Diencephalon (tissue), 1 donor: ENCODE data around the gene KRTCAP2. TPM values are rescaled to one million over a fixed set of nuclear protein-coding genes. Genes with fewer than 3 reads are reported as not detected.

Experiments used
- small RNA-seq: library from RNA; depleted of rRNA; stranded (forward); fragments of <200 nt; gene quantifications from one replicate; pipeline ENCODE3, GENCODE V24; 2014
- total RNA-seq: library from RNA; depleted of rRNA; stranded (reverse); fragments of >200 nt; gene quantifications from one replicate; pipeline ENCODE4 v1.2.3, GENCODE V29; 2014

KRTCAP2 gene
- 60.2 TPM for total RNA-seq

DNA sequence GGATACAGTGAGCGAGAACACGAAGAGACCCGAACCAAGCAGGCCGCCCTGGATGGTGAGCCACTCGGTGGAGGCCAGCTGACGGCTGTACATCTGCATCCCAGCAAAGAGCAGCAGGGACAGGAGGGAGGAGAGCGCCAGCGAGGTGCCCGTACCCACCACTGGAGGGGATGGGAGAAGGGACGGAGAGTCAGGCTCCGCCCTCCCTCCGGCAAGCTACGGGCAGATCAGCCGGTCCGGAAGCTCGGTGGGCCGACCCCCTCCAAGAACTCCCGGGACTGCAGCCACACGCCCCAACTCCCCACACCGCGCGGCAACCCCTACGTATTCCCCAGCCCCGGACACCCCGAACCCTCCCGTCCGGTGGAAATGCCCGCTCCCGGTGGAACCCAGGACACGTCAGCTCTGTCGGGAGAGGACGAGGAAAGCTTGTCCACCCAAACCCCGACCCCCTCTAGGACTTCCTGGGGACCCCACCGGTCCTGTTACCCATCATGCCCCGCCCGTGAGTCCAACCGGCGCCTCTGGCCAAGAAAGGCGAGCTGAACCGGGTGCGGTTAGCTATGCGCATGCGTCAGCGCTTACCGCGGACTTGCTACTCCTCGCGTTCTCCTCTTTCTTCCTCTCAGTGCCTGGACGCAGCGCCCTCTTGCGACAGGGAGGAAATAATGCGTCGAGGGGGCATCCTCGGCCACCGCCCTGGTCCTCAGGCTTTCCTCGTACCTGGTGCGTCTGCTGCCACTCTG, at the start of gene KRTCAP2:
KRTCAP2 (minus strand) TSS at position 573 of the 746 bp plus-strand sequence; CDS start at position 493, 80 bp downstream.

DNA sequence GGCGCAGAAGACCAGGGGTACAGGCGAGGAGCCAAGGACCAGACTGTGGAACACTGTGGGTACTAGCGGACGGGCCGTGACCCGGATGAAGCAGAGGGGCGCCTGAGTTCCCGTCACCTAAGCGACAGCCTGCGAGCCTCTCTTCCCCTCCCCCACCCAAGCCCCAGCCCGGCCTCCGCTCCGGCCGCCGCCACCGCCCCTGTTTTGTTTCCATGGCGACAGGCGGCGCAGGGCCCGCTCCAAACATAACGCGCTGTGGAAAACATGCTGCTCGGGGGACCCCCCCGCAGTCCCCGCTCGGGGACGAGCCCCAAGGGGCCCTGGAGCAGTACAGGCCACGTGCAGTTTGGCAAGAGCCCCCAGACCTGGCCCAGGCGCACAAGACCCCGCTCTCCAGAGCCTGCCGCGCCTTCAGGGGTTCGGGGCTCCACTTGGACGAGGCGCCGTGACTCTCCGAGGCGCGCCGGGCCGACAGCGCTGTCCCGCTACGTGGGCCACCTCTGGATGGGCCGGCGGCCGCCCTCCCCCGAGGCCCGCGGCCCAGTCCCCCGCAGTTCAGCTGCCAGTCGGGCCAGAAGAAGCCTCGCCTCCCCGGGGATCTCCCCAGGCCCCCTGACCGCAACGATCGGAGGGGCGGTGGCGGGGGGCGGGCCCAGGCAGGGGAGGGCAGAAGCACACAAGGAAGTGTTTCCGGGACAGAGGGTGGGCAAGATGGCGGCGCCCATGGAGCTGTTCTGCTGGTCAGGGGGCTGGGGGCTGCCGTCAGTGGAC, 35.6 kb upstream of the KRTCAP2 start, which contains the start of gene MTX1:
MTX1 (plus strand) TSS at position 155 of the 771 bp plus-strand sequence; CDS start at position 265, 110 bp downstream.

DNA sequence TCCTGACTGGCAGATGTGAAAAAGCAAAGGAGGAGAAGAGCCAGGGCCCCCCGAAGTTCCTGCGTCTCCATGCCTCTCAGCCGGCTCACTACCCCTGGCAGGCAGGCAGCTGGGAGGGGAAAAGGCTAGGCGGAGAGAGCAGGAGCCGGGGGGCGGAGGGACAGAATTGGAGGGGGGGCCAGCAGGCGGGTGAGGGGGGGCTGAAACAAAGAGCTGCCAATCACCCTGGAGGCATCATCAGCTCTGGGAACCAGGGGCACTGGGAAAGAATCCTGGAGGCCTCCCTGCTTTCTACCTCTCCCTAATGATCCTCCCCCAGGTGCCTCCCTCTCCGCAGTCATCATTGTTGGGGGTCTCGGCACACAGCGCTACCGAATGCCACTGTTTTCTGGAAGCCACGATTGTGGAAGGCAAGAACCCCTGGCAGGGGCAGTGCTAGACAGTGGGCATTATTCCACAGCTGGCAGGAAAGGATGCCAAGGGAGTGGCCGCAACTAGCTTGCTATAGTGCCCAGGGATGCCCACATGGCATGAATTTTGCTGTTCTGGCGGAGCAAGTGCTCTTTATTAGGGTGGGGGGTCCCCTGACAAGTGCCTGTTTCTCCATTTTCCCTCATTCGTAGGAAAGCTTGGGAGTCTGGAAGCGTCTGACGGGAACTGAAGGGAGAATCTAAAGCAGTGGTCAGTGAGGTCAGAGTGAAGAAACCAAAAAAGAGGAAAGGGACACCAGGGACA, 34.9 kb upstream of the KRTCAP2 start, which contains the start of gene THBS3:
THBS3 (minus strand) TSS at position 92 of the 735 bp plus-strand sequence; CDS start at position 71, 21 bp downstream.

DNA sequence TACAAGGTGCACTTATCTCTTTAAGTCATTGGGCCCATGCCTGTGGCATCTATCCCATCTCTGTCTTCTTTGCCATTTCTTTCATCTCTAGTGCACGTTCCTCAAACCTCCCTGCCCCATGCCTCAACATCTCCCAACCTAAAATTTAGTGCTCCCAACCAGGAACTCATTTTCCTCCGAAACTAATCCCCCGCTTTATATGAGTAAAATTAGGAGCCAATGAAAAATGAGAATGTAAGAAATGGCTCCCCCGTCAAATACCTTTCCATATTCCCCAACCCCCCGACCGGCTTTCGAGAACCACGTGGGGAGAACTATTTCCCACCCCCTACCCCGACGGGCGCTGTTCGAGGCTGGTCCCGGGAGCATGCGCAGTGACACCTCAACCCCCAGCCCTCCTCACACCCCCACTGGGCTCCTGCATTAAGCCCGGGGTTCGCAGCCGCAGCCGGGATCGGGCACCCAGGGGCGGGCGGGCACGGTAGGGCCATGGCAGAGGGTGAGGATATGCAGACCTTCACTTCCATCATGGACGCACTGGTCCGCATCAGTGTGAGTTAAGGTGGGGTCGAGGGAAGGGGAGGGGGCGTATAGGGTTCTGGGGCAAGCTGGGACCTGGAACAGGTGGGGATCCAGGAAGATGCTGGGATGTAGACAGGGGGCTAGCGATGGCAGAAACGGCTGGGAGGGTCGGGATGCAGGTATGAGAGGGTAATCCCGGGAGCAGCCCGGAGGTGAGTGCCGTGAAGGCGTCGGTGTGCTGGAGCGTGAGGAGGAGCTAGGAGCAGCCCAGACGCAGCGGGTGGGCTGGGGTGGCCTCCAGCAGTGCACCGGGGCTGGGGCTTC, 597 bp upstream of the KRTCAP2 start, which contains the start of gene TRIM46:
TRIM46 (plus strand) TSS at position 372 of the 846 bp plus-strand sequence; CDS start at position 490, 118 bp downstream.

DNA sequence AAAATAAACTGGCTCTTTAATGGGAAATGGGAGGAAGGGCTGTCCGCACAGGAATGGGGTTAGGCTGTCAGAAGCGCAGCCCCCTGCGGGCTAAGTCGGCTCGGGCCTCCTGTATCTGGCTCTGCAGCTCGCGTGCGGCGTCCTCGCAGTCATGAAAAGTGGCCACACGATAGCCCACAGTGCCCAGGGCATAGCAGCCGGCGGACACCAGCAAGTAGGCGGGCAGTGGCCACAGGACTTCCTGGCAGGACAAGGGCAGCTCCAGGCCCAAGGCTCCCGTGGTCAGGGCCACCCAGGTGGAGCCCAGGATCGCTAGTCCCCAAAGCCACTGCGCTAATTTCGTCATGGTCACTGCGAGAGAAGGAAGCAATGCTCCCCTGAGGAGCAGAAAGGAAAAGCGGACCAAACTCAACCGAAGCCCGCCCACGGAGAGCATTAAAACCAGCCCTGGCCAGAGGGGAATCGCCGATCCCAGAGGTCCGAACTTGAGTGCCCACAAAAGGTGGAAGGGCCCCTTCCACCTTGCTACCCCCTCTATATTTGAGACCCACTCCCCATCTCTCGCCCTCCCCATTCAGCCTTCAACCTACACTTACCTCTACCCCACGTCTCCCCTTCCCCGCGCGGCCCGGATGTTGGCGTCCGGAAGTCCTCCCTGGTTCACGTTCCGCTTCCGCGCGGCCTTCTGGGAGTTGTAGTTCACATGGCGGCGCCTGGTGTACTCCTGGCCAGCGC, 33.0 kb downstream of the KRTCAP2 start, which contains the start of gene DPM3:
DPM3 (minus strand) TSS at position 637 of the 735 bp plus-strand sequence; CDS start at position 346, 291 bp downstream.

DNA sequence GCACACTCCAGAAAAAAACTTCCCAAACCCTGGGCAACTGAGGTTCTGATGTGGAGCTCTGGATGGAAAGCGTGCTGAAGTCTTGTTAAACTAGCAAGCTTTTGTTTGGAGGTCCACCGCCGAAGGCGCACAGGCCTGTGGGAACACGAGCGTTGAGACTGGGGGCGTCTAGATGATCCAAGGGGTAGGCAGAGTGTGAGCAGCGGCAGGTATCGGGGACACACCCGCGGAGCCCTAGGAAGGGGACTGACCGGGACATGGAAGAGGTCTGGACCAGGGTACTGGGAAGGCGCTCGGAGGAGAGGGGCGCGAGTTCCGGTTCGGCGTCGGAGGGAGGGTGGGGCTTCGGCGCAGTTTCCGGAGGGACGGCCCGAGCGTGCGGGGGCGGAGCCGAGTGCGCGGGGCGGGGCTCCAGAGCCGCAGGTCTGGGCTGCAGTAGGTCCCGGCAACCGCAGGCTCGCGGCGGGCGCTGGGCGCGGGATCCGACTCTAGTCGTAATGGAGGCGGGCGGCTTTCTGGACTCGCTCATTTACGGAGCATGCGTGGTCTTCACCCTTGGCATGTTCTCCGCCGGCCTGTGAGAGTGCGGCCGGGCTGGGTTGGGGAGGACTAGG, 37.6 kb downstream of the KRTCAP2 start, which contains the start of gene SLC50A1:
SLC50A1 (plus strand) TSS at position 438 of the 614 bp plus-strand sequence; CDS start at position 498, 60 bp downstream.

DNA sequence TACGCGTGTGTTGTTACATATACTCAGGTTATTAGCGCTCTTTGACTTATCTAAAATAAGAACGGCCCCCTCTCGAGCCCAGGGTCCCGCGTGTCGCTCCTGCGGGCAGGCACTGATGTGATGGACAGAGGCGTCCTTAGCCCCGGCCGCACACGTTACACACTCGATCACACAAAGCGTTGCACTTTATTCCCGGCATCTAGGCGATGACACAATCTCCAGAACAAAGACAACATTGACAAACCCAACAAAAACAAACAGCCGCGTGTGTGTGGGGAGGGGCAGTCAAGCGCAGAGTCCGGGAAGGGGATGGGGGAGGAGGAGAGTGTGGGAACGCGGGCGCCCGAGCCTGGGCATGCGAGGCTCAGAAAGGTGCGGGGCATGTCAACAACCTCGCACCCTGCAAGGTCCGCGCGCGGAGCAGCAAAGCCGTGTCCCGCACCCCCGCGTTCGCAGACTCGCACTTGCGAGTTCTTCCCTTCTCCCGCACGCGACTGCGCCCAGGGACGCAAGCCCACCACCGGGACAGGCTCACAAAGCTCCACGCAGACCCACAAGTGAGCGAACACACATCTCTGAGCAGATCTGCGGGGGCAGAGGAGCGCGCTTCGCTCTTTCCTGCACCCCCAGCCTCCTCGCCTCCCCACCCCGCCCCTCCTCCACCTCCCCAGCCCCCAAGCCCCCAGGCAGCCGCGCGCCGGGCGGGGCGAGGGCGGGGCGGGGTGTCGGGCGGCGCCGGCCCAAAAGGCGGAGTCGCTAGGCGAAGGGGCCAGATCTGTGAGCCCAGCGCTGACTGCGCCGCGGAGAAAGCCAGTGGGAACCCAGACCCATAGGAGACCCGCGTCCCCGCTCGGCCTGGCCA, 45.8 kb downstream of the KRTCAP2 start, which contains the start of gene EFNA1:
EFNA1 (plus strand) TSS at position 772 of the 862 bp plus-strand sequence. CDS start 102 bp downstream, outside the sequence.

Small RNA genes lying within 50 kb of the gene (small RNA-seq; reads per million reads assigned to genes)
- gene HMGN2P18 = not detected
- gene RF00019 = not detected

Other genes starting within 250 kb of the KRTCAP2 start
- gene PMVK, start 236.6 kb downstream of the KRTCAP2 start, total RNA-seq = 15.7 TPM
- gene PBXIP1, start 217.2 kb downstream of the KRTCAP2 start, total RNA-seq = 48.4 TPM
- gene PYGO2, start 211.5 kb downstream of the KRTCAP2 start, total RNA-seq = 16.6 TPM
- 17.1 TPM for gene SHC1, start 202.6 kb downstream of the KRTCAP2 start, total RNA-seq
- 25.6 TPM for gene CKS1B, start 198.6 kb downstream of the KRTCAP2 start, total RNA-seq
- 18.9 TPM for gene FLAD1, start 190.0 kb downstream of the KRTCAP2 start, total RNA-seq
- 0.69 TPM for gene LENEP, start 179.7 kb downstream of the KRTCAP2 start, total RNA-seq
- 3.5 TPM for gene ZBTB7B, start 170.5 kb downstream of the KRTCAP2 start, total RNA-seq
- 0.46 TPM for gene DCST2, start 139.5 kb downstream of the KRTCAP2 start, total RNA-seq
- gene DCST1, start 139.5 kb downstream of the KRTCAP2 start, total RNA-seq = not detected
- gene ADAM15, start 122.0 kb downstream of the KRTCAP2 start, total RNA-seq = 20.5 TPM
- 1.2 TPM for gene EFNA4, start 109.6 kb downstream of the KRTCAP2 start, total RNA-seq
- 13.8 TPM for gene EFNA3, start 94.5 kb downstream of the KRTCAP2 start, total RNA-seq
- 5.3 TPM for gene EFNA1, start 45.4 kb downstream of the KRTCAP2 start, total RNA-seq
- gene SLC50A1, start 37.5 kb downstream of the KRTCAP2 start, total RNA-seq = 7.8 TPM
- gene DPM3, start 32.8 kb downstream of the KRTCAP2 start, total RNA-seq = 13.8 TPM
- 21.2 TPM for gene TRIM46, start 545 bp upstream of the KRTCAP2 start, total RNA-seq
- 11.5 TPM for gene THBS3, start 34.6 kb upstream of the KRTCAP2 start, total RNA-seq
- 15.5 TPM for gene MTX1, start 35.4 kb upstream of the KRTCAP2 start, total RNA-seq
- 5.5 TPM for gene ENTREP3, start 82.2 kb upstream of the KRTCAP2 start, total RNA-seq
- 29.5 TPM for gene SCAMP3, start 89.1 kb upstream of the KRTCAP2 start, total RNA-seq
- 24.2 TPM for gene CLK2, start 100.2 kb upstream of the KRTCAP2 start, total RNA-seq
- gene HCN3, start 104.2 kb upstream of the KRTCAP2 start, total RNA-seq = 22.8 TPM
- 0.23 TPM for gene PKLR, start 128.1 kb upstream of the KRTCAP2 start, total RNA-seq
- 130 TPM for gene FDPS, start 135.6 kb upstream of the KRTCAP2 start, total RNA-seq
- gene RUSC1, start 147.6 kb upstream of the KRTCAP2 start, total RNA-seq = 60.4 TPM